A673 (cell line): ENCODE results near the gene HDAC10. TPM values are rescaled to one million over a fixed set of nuclear protein-coding genes. Genes with fewer than 3 reads are reported as not detected.

ENCODE experiments used
- Bru-seq: library from RNA; stranded (reverse); fragments of 400-500 nt; gene quantifications from one replicate; lab custom pipeline; 2021; lab: Mats Ljungman, UMichigan
- BruChase-seq, 2 experiments: library from RNA; stranded (reverse); fragments of 400-500 nt; gene quantifications; one replicate each; lab custom pipeline; 2021; lab: Mats Ljungman, UMichigan
- BruUV-seq: library from RNA; stranded (reverse); fragments of 400-500 nt; replicated peaks from 2 replicates; lab custom pipeline; 2021; lab: Mats Ljungman, UMichigan
- CTCF ChIA-PET: fragments of 300-600 bp; sonication (Branson Sonifier 250); formaldehyde crosslinking; loops from one replicate; lab custom pipeline; 2022; ENCODE audit warnings: antibody characterized with exemption; lab: Charles Lee
- POLR2A ChIA-PET: fragments of 300-600 bp; sonication (Branson Sonifier 250); formaldehyde crosslinking; loops from one replicate; lab custom pipeline; 2022; ENCODE audit warnings: antibody characterized with exemption; ENCODE audit not compliant: low non-redundant PET; lab: Charles Lee
- DNase-seq: peaks from one replicate; pipeline ENCODE4 v3.0.0-alpha.2; 2015; ENCODE audit warnings: low spot score
- H3K27ac ChIP-seq: fragments of 200-600 bp; sonication (generic); 2 replicates; pipeline ENCODE4 v1.5.1; 2016; ENCODE audit warnings: mixed run types, low read depth, mild to moderate bottlenecking, mixed read lengths, antibody characterized with exemption, low read length; ENCODE audit not compliant: poor library complexity, severe bottlenecking
- H3K27me3 ChIP-seq: fragments of 200-600 bp; sonication (generic); replicated peaks from 2 replicates; pipeline ENCODE4 v1.6.1; 2017; ENCODE audit warnings: mixed run types, low read depth, mild to moderate bottlenecking, mixed read lengths, antibody characterized with exemption, low read length; ENCODE audit not compliant: insufficient read depth, poor library complexity
- H3K36me3 ChIP-seq: fragments of 200-600 bp; sonication (generic); 2 replicates; pipeline ENCODE4 v1.6.1; 2016; ENCODE audit warnings: mixed run types, mild to moderate bottlenecking, mixed read lengths, antibody characterized with exemption, low read length; ENCODE audit not compliant: insufficient read depth, poor library complexity, severe bottlenecking
- H3K4me1 ChIP-seq: fragments of 200-600 bp; sonication (generic); 2 replicates; pipeline ENCODE4 v1.6.1; 2017; ENCODE audit warnings: mixed run types, mild to moderate bottlenecking, mixed read lengths, antibody characterized with exemption, low read length; ENCODE audit not compliant: insufficient read depth, poor library complexity, severe bottlenecking
- H3K4me3 ChIP-seq: fragments of 200-600 bp; sonication (generic); 2 replicates; pipeline ENCODE4 v1.5.1; 2016; ENCODE audit warnings: low read depth, mixed run types, mild to moderate bottlenecking, mixed read lengths, low read length; ENCODE audit not compliant: poor library complexity, severe bottlenecking
- H3K9me3 ChIP-seq: fragments of 200-600 bp; sonication (generic); 2 replicates; pipeline ENCODE4 v1.6.1; 2016; ENCODE audit warnings: mixed run types, low read depth, mild to moderate bottlenecking, mixed read lengths, antibody characterized with exemption, low read length; ENCODE audit not compliant: poor library complexity, severe bottlenecking
- CTCF ChIP-seq: fragments of 300-800, 200-600 bp; sonication (generic); conservative IDR thresholded peaks from 2 replicates; pipeline ENCODE4 v1.5.1; 2017; ENCODE audit warnings: low read depth, mild to moderate bottlenecking, antibody characterized with exemption, low read length, moderate library complexity, mixed read lengths
- EZH2 ChIP-seq: fragments of 200-600 bp; sonication (generic); IDR thresholded peaks from 2 replicates; pipeline ENCODE4 v1.6.1; 2017; ENCODE audit warnings: borderline replicate concordance, low read depth, mild to moderate bottlenecking, mixed read lengths, antibody characterized with exemption, low read length; ENCODE audit not compliant: poor library complexity, severe bottlenecking
- intact Hi-C: fragments of 100-400 bp; cut with micrococcal nuclease; formaldehyde crosslinking; loops from one replicate; pipeline ENCODE4 v1.10.0; 2022; ENCODE audit not compliant: unreplicated experiment
- long read RNA-seq: library from polyadenylated mRNA; stranded (forward); transcript quantifications from one replicate; pipeline ENCODE4 v2.0.0, GENCODE V29; 2022
- total RNA-seq: library from RNA; stranded (reverse); gene quantifications from 2 replicates; pipeline ENCODE4 v1.2.3, GENCODE V29; 2021

Gene HDAC10, protein sequence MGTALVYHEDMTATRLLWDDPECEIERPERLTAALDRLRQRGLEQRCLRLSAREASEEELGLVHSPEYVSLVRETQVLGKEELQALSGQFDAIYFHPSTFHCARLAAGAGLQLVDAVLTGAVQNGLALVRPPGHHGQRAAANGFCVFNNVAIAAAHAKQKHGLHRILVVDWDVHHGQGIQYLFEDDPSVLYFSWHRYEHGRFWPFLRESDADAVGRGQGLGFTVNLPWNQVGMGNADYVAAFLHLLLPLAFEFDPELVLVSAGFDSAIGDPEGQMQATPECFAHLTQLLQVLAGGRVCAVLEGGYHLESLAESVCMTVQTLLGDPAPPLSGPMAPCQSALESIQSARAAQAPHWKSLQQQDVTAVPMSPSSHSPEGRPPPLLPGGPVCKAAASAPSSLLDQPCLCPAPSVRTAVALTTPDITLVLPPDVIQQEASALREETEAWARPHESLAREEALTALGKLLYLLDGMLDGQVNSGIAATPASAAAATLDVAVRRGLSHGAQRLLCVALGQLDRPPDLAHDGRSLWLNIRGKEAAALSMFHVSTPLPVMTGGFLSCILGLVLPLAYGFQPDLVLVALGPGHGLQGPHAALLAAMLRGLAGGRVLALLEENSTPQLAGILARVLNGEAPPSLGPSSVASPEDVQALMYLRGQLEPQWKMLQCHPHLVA
- total RNA-seq (38.6 and 42.8 TPM in 2 replicates), Bru-seq, nascent RNA (percentile 43 among the genes with signal in this experiment), BruChase-seq, experiment 1, labeled RNA remaining after a 2-hour chase (percentile 55 among the genes with signal in this experiment), BruChase-seq, experiment 2, labeled RNA remaining after a 6-hour chase (percentile 66 among the genes with signal in this experiment)
- long read RNA-seq, partial matches to known transcripts = 1 of 25 reads
- long read RNA-seq, other reads (novel, unspliced or antisense) = 19 of 25 reads

GRCh38 chr22:50250555-50251476 lies at the start of gene HDAC10:
TSS of gene HDAC10 (minus strand) at chr22:50251265. CDS start at chr22:50251032, 233 bp downstream.
- DNase-seq = peak; percentile 93
- peak within 1 kb of the TSS; percentile 78 for H3K4me3 ChIP-seq
- BruUV-seq = TSS peak; percentile 18
- H3K27ac ChIP-seq = peak within 1 kb of the TSS; percentile 87
- H3K4me1 ChIP-seq = peaks cover 7% of the 10 kb centered on the region
- CTCF ChIA-PET = interaction anchor here (0.5 to 1.2 kb wide), 4 partner anchors 21 to 370 kb away, joined by 3 to 5 read pairs (median 4); partner anchors contain the start of gene PLXNB2
- no peak for TF ChIP-seq CTCF
- TF ChIP-seq EZH2 = no peak
- intact Hi-C loops = loop anchor here (2.0 kb wide), 1 partner anchor 92 kb away; the partner anchor contains the start of gene PPP6R2
- H3K9me3 ChIP-seq = no peaks in the 10 kb centered on the region
- peaks cover 19% of the 10 kb centered on the region for H3K36me3 ChIP-seq
- POLR2A ChIA-PET = interaction anchor here (0.6 kb wide), 1 partner anchor 251 kb away, joined by 3 read pairs; no protein-coding TSS in a partner anchor
- no peaks in the 10 kb centered on the region for H3K27me3 ChIP-seq

- Histone ChIP-seq H3K4me1 (peaks cover 74% of the 10 kb centered on the region), H3K9me3 (no peaks in the 10 kb centered on the region), H3K27me3 (no peaks in the 10 kb centered on the region), H3K36me3 (peaks cover 7% of the 10 kb centered on the region), H3K27ac (no peak overlapping the region), H3K4me3 (peak overlapping the region; percentile 41)
- ChIA-PET POLR2A (interaction anchor here (0.5 kb wide), 1 partner anchor 74 kb away, joined by 8 read pairs; no protein-coding TSS in a partner anchor), CTCF (no interaction called here)
- BruUV-seq = no TSS peak
- no peak for DNase-seq
- intact Hi-C loops = no loop called here
- TF ChIP-seq CTCF (no peak), EZH2 (no peak)
These were observed 49.7 kb upstream of the HDAC10 start for GRCh38 chr22:50300620-50301257.
